HG03095 (cell line): ENCODE measurements around the gene TMEM247.
"Not testable (repeated sequence)": the region's sequence is repeated elsewhere in the genome, so short reads cannot be mapped to it uniquely, and the experiment has no call there.

Source experiments
- ATAC-seq: cut with Tn5 transposase; IDR thresholded peaks from one replicate; pipeline ENCODE4 v1.9.1; 2021; ENCODE audit warnings: moderate library complexity; ENCODE audit not compliant: unreplicated experiment

Gene TMEM247

DNA sequence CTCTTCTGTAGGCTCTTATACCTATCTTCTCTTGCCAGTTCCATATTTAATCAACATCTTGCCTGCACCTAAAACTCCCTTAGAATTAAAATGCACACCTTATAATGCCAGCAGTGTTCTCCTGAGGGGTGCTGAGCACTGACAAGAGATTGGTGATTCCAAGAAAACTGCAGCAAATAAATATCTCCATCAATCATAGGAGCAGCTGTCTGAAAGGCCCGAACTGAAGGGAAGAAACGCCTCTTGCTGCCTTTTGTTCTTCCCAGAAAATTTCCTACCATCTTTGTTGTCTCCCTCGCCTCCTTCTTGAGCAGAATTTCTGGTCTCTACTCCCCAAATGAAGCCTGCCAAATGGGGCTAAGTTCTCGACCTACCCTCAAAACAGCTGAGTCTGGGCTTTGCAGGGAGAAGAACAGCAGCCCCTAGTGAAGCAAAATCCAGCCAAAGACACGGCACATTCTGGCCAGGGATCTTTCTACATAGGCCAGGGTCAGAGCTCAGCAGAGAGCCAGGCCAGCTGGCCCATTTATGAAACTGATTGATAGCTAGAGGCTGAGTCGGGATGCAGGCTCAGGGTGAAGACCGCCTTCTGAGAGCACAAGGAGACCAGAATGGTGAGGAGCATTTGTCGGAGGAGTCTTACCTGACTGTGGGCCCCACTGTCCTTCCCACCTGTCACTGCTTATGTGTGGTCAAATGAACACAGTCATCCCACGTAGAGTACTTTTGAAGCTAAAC lies 20.4 kb upstream of the TMEM247 start:
- ATAC-seq, result no peak

DNA sequence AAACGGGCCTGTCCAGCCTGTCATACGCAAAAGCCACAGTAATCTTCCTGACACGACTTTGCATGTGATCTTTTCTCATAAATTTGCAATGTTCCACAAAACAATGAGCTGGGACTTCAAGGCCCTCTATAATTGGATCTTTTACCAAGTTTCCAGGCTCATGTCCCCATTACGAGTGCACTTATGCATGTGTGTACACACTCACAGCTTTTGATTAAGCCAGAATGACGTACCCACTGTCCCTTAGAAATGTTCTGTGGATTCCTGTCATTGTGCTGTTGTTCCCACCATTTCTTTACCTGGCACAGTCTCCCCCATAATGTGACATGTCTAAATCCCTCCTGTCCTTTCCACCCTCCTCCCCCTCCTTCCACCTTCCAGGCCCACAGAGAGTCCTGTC lies 19.7 kb upstream of the TMEM247 start:
- ATAC-seq, result no peak

DNA sequence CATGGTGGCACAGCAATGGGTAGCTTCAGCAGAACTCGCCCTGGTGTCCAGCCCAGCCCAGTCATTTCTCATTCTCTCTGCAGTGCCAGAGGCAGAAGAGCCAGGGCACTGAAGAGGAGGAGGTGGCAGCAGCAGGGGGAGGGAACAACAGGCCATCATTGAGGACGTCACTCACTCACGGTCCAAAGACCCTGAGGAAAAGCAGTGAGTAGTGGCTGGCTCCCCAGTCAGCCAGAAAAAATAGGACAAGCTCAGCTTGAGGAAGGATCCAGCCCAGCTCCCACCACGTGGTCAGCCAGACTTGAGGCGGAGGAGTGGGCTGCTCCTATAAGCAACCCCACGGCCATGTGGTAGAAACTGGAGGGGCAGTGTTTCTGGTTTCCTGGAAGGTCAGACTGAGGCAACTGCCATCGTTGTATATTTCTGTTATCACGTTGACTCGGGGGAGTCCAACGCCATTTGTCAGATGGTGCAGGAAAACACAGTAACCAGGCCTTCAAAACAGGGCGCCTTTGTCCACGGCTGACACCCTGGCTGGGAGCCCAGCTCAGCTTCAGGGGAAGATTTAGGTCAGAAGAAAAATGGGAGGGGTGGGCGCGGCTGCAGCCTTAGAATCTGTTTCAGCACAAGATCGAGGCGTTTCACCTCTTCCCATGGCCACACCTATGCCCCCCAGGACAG lies 19.0 kb upstream of the TMEM247 start:
- no peak for ATAC-seq

DNA sequence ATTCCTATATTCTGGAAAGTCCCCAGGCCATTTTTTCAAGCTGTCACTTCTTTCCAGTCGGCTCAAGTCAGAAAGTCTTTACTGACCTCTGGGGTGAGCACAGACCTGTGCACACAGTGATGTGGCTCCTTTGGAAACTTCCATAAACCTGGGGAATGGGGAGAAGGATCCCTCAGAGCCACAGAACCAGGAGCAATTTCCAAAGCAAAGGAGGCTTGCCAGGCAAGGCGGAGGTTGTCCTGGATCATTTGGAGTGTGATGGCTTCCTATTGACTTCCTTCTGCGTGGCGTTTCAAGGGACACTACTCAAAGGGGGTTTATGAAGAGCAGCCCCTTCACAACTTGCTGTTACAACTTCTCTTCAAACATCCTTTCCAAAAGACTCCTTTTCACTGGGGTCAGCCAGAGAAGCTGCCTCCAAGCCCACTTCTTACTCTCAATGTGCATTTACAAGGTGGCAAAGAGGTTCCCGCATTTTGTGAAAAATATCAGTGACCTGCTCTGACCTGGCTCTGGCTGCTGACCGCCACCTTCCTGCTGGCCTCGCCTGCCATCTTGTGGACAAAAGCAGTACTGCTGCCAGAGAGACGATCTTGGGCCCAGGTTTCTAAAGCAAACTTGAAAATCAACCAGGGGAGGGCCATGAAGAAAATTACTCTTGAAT lies 18.2 kb upstream of the TMEM247 start:
- ATAC-seq, result peak; percentile 43

DNA sequence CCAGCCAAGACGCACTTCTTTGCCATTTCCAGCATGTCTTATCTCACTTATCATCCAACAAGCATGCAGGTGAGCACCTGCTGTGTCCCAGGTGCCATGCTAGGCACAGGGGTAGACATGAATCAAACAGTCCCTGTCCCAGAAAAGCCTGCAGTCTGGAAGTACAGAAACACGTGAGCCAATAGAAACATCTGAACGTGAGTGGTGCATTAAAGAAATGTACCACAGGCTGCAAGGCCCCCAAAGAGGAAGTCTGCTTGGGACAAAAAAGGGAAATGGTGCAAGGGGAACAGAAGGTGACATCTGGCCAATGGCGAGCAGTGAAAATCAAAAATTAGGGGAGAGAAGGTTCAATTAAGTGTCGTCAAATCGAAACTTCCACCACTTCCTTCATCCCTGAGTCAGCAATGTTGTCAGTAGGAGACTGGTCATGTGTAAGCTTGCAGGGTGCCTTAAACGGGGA lies 17.6 kb upstream of the TMEM247 start:
- peak; percentile 38 for ATAC-seq

DNA sequence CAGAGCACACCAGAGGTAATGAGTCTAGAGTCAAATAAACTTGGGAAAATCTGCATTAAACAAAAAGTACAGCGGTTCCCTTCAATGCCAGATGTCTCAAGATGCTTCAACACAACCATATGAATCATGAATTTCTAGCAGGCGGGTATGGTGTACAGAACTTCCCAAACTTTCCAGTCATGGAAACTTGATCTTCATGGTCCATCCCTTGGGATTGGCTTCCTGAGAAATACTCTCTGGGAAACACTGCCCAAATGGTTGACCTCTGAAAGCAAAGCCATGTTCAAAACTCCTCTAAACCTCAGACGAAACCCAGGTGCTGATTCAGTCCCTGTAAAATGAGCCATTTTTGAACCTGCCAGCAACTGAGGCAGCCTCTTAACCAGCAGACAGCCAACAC lies 16.4 kb upstream of the TMEM247 start:
- ATAC-seq, result no peak

DNA sequence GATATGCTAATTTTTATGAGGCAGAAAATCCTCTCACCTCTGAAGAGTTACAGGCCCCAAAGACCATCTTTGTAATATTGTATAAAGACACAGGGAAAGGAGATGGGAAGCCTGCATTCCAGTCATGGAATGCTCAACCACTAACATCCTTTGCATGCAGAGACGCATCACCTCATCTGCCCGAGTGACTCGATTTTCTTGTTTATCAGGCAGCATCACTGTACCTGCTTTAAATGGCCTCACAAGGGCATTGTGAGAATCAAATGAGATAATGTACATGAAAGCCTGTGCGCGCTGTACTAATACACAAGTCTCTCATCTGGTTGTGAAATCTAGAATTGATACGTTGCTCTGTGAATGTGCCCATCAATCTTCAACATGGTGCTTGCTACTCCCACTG lies 10.2 kb upstream of the TMEM247 start:
- ATAC-seq, result no peak

DNA sequence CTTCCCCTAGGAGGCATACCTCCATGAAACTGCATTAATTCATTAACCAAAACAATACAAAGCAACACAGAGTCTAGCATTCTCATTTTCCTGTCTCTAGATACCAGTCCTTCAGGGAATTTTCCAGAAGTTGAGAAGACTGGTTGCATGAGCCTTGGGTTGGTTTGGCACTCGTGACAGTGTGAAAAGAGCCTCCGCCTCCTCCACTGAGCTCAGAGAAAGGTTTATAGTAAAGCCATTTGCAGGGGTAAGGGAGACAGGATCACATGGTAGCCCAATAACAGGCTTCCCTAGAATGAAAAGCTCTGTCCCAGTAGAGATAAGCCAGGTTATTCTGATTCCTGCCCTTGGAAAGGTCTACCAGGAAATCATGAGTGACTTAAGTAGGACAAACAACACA lies 9.7 kb upstream of the TMEM247 start:
- ATAC-seq, result no peak

DNA sequence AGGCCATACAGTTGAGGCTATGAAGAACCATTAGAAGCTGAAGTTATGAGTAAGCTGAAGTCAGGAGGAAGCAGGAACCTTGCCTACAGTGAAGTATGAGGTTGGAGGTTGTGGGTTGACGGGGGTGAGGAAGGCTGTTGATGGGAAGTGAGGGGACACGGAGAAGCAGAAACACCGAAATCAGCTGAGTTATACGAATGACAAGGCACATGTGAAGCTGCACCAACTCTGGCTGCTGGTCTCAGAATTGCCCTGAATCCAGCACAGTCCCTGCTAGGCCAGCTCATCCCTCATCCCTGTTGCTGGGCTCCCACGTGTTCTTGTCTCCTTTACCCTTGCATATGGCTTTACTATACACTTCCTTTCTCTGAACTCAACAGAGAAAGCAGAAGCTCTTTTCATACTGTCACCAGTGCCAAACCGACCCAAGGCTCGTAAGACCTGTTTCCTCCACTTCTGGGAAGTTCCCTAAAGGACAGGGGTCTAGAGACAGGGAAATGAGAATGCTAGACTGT lies 9.2 kb upstream of the TMEM247 start:
- no peak for ATAC-seq

DNA sequence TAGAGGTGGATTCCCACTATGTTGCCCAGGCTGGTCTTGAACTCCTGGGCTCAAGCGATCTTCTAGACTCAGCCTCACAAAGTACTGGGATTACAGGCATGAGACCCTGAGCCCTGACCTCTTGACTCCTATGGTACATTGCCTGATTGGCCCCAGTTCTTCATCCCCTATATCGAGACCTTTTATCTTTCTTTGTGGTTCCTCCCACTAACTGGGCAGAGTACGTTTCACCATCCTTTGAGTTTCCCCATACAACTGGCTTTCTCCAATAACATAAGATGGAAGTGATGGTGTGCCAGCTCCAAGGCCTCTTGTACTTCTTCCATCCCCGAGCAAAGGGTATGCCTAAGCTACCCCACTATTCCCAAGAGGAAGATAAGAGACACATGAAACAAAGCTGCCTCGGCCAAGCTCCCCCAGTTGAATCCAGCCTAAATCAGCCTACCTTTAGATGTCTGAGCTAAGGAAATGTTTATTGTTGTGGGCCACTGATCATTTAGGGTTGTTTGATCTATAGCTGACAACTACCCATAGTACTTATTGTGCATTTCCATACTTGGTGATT lies 8.3 kb upstream of the TMEM247 start:
- ATAC-seq, result no peak

DNA sequence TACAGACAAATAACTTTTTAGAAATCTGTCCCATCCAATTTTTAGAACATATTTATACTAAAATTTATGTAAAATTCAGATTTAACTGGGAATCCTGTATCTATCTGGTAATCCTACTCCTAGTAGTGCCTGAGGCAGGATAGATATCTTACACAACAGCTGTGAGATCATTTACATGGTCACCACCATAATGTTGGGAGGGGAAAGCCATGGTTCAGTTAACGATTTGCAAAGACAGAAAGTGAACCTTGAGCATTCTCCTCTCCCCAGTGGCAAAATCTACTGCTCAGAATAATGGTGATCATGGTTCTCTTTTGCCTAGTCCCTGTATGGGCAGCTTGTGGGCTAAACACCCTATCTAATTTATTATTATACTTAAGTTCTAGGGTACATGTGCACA lies 7.7 kb upstream of the TMEM247 start:
- ATAC-seq, result no peak

DNA sequence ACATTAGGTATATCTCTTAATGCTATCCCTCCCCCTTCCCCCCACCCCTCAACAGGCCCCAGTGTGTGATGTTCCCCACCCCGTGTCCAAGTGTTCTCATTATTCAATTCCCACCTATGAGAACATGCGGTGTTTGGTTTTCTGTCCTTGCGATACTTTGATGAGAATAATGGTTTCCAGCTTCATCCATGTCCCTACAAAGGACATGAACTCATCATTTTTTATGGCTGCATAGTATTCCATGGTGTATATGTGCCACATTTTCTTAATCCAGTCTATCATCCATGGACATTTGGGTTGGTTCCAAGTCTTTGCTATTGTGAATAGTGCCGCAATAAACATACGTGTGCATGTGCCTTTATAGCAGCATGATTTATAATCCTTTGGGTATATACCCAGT lies 7.2 kb upstream of the TMEM247 start:
- not testable (repeated sequence) for ATAC-seq

DNA sequence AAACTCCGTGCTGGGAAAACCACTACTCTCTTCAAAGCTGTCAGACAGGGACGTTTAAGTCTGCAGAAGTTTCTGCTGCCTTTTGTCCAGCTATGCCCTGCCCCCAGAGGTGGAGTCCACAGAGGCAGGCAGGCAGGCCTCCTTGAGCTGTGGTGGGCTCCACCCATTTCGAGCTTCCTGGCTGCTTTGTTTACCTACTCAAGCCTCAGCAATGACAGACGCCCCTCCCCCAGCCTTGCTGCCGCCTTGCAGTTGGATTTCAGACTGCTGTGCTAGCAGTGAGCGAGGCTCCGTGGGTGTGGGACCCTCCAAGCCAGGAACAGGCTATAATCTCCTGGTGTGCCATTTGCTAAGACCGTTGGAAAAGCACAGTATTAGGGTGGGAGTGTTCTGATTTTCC lies 1.9 kb upstream of the TMEM247 start:
- ATAC-seq, result not testable (repeated sequence)

DNA sequence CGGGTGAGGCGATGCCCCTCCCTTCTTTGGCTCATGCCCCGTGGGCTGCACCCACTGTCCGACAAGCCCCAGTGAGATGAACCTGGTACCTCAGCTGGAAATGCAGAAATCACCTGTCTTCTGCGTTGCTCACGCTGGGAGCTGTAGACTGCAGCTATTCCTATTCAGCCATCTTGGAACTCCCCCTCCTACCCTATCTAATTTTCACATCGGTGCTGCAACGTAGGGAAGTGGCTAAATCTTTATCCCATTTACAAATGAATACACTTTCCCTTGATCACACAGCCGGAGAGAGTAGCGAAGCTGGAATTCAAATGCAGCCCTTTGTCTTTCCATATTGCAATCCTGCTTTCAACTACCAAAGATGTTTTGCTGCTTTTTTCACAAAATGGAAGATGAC lies 1.4 kb upstream of the TMEM247 start:
- ATAC-seq, result no peak

DNA sequence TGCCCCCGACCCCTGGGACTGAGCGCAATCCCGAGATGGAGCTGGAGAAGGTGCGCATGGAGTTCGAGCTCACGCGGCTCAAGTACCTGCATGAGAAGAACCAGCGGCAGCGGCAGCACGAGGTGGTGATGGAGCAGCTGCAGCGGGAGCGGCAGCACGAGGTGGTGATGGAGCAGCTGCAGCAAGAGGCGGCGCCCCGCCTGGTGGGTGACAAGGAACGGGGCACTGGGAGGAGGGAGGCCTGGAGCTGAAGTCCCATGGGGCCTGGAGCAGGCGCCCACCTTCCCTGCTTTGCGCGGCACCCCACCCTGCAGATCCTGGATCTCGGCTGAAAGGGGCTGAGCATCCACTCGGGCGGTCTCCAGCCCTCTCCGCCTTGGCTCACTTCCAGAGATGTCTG lies 1.2 kb downstream of the TMEM247 start:
- ATAC-seq, result no peak

DNA sequence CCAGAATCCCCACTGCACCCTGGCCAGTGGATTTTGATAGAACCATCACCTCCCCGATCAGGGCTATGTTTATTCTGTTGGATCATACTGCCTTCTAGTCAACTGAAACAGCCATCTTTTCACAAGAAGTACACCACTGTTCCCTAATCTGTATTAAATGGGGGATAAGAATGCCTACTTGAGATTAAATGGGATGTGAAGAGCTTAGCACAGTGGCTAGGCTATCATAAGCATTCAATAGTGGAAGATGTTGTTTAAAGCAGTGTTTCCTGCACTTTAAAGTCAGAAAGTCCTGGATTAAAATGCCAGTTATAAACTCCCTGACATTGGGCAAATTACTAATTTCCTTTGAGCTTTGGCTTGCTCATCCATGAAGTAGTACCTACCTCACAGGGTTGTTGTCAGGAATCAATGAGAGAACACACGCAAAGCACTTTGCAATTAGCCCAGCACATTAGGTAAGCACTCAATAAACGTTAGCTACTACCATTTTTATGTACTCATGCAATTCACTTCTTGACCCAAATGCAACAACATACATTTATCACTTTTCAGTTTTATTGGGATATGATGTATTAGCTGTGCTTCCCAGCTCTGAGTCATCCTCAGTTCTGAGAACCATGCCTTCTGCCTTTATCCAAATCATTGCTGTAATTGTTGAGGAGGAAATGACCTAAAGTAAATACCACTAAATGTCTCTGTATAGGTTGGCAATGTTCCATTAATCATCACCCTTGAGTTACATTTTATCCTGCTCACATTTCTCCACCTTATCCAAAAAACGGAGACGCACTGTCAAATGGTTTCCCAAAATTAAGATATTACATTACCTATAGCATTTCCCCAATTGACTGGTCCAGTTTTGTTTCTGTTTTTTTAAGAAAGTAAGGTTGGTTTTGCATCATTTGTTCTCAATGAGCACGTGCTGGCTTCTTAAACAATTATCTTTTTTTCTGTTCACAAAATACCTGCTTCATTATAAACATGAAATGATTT lies 2.1 kb downstream of the TMEM247 start:
- ATAC-seq, result no peak

DNA sequence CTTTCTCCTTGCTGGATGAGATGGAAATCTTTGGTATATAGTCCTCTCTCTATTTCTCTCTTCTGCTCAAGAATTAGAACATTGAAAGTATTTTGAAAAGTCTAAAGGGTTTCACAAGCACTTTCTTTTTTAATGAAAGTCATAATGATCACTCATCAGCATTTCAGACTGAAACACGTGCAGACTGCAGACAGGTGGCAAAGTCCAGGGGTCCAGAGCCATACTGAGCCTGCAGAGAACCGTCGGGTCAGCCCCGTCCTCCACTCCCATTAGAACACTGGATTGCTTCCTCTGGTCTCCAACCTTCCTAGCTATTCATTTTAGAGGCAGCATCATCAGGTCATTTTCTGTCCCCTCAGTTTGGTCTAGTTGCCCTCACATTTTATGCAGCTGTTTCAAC lies 3.1 kb downstream of the TMEM247 start:
- ATAC-seq, result no peak

DNA sequence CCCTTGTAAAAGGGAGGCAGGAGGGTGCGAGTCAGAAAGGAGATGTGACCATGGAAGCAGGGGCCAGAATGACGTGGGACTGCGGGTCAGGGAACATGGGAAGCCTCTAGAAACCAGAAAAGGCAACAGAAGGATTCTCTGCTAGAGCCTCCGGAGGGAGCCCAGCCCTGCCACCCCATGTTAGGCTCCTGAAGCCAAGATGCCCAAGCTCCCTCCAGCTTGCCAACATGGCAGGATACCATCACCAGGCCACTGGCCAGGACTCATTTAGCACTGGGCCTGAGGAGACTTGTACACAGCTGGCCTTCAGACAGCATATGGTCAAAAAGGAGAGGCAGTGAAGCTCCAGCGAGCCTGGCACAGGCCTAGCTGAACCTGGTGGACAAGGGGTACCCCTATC lies 5.6 kb downstream of the TMEM247 start:
- no peak for ATAC-seq

DNA sequence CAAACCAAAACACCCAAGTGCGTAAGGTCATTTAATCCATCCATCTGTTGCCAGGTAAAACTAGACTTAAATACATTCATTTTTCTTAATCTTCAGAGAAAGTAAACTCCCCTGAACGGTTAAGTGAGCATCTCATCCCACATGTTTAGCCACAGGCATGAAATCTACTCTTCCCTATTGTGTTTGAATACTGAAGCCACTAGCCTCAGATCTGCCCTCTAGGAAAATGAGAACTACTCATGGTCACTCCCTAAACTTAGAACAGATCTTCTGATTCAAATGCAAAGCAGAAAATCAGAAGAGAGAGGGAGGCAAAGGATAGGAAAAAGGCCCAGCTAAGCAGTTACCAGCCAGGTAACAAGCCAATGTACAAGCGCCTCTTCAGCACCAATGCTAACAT lies 7.1 kb downstream of the TMEM247 start:
- no peak for ATAC-seq

DNA sequence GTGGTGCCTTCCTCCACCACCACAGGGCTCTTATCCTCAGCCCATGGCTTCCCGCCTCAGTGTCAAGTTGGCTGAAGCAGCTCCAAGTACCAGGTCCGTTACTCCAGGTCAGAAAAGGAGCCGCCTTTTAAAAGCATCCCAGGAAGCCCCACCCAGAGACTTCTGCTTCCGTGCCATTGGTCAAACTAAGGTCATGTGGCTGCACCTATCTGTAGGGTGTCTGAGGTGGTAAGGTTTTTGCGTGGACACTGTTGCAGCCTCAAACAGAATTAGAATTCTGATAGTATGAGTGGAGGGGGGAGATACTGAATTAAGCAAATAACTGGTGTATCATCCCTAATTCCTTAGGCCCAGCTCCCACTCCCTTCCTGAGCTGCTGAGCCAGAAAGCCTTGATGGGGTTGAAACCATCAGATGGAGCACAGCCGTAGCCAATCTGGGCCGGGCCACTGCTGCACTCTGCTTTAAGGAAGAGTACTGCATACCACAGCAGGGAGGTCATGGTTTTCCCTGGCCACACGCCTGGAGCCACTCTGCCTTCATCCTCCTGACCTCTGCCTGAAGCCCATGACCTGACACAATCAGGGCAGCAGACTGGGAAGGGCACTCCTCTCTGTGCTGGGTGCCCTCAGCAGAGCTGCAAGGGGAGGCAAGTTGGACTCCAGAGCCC lies 8.4 kb downstream of the TMEM247 start:
- ATAC-seq, result no peak
